Mesenchymal stem cell (in vitro differentiated cells and primary cell): ENCODE measurements around the gene COPA. TPM values are rescaled to one million over a fixed set of nuclear protein-coding genes. Genes with fewer than 3 reads are reported as not detected.

ENCODE experiments used
- DNase-seq: peaks from one replicate; pipeline ENCODE4 v3.0.0-alpha.2; 2013
- H2AFZ ChIP-seq: one replicate; pipeline ENCODE4 v1.6.1; 2013; ENCODE audit warnings: low read depth, mild to moderate bottlenecking, control low read depth, inconsistent platforms, low read length, moderate library complexity
- H2AK5ac ChIP-seq: 2 replicates; pipeline ENCODE4 v1.6.1; 2013; ENCODE audit warnings: low read length, moderate library complexity, mild to moderate bottlenecking, inconsistent platforms; ENCODE audit not compliant: severe bottlenecking
- H2BK120ac ChIP-seq: one replicate; pipeline ENCODE4 v1.6.1; 2013; ENCODE audit warnings: low read depth, mild to moderate bottlenecking, inconsistent platforms, low read length, moderate library complexity
- H2BK12ac ChIP-seq, 2 experiments: one replicate each; pipeline ENCODE4 v1.6.1; 2013; ENCODE audit warnings: inconsistent platforms in 2 of 2, low read length in 2 of 2, mild to moderate bottlenecking in 2 of 2, moderate library complexity in 2 of 2, control low read depth in 1 of 2
- H2BK15ac ChIP-seq: one replicate; pipeline ENCODE4 v1.6.1; 2013; ENCODE audit warnings: mild to moderate bottlenecking, low read depth, inconsistent platforms; ENCODE audit not compliant: poor library complexity, severe bottlenecking
- H2BK5ac ChIP-seq: 2 replicates; pipeline ENCODE4 v1.6.1; 2013; ENCODE audit warnings: low read depth, mild to moderate bottlenecking, low read length, control low read depth, inconsistent platforms; ENCODE audit not compliant: poor library complexity, severe bottlenecking
- H3K14ac ChIP-seq, 2 experiments: one replicate each; pipeline ENCODE4 v1.6.1; 2013; ENCODE audit warnings: inconsistent platforms in 2 of 2, low read length in 2 of 2, control low read depth in 1 of 2, mild to moderate bottlenecking in 1 of 2, moderate library complexity in 1 of 2
- H3K18ac ChIP-seq, 2 experiments: one replicate each; pipeline ENCODE4 v1.6.1; 2013; ENCODE audit warnings: inconsistent platforms in 2 of 2, low read length in 2 of 2, control low read depth in 1 of 2, low read depth in 1 of 2, mild to moderate bottlenecking in 1 of 2
- H3K23ac ChIP-seq, 2 experiments: one replicate each; pipeline ENCODE4 v1.6.1; 2013; ENCODE audit warnings: inconsistent platforms in 2 of 2, low read length in 2 of 2, mild to moderate bottlenecking in 2 of 2, moderate library complexity in 2 of 2, control low read depth in 1 of 2
- H3K27ac ChIP-seq: 2 replicates; pipeline ENCODE4 v1.5.1; 2013; ENCODE audit warnings: mild to moderate bottlenecking, moderate library complexity, low read length, control low read depth, inconsistent platforms; ENCODE audit not compliant: poor library complexity, severe bottlenecking
- H3K27me3 ChIP-seq, 2 experiments: 2 replicates each; pipeline versions ENCODE4 v1.6.1 to v1.7.0; 2013; ENCODE audit warnings: low read length in 2 of 2, mild to moderate bottlenecking in 2 of 2, moderate library complexity in 2 of 2, control low read depth in 1 of 2, inconsistent platforms in 1 of 2; ENCODE audit not compliant: control insufficient read depth in 1 of 2, insufficient read depth in 1 of 2
- H3K36me3 ChIP-seq, 2 experiments: 2 replicates each; pipeline versions ENCODE4 v1.6.1 to v1.7.0; 2013; ENCODE audit warnings: low read length in 2 of 2, control low read depth in 1 of 2, inconsistent platforms in 1 of 2, low read depth in 1 of 2, mild to moderate bottlenecking in 1 of 2; ENCODE audit not compliant: insufficient read depth in 2 of 2, control insufficient read depth in 1 of 2
- H3K4ac ChIP-seq, 2 experiments: one replicate each; pipeline ENCODE4 v1.6.1; 2013; ENCODE audit warnings: inconsistent platforms in 2 of 2, low read length in 2 of 2, mild to moderate bottlenecking in 2 of 2, moderate library complexity in 2 of 2, control low read depth in 1 of 2, low read depth in 1 of 2
- H3K4me1 ChIP-seq: 2 replicates; pipeline ENCODE4 v1.6.1; 2013; ENCODE audit warnings: low read depth, low read length, control low read depth; ENCODE audit not compliant: control insufficient read depth, insufficient read depth
- H3K4me2 ChIP-seq: 2 replicates; pipeline ENCODE4 v1.6.1; 2013; ENCODE audit warnings: low read length, mild to moderate bottlenecking, inconsistent platforms; ENCODE audit not compliant: poor library complexity, severe bottlenecking
- H3K4me3 ChIP-seq, 2 experiments: 2 replicates each; pipeline versions ENCODE4 v1.5.1 to v1.7.0; 2013; ENCODE audit warnings: low read length in 2 of 2, mild to moderate bottlenecking in 2 of 2, control low read depth in 1 of 2, low read depth in 1 of 2; ENCODE audit not compliant: insufficient read depth in 1 of 2
- H3K79me1 ChIP-seq: replicated peaks from 2 replicates; pipeline ENCODE4 v1.6.1; 2013; ENCODE audit warnings: mild to moderate bottlenecking, control low read depth, low read length, inconsistent platforms; ENCODE audit not compliant: poor library complexity, severe bottlenecking
- H3K9ac ChIP-seq: 2 replicates; pipeline ENCODE4 v1.7.0; 2013; ENCODE audit warnings: mild to moderate bottlenecking, low read length, moderate library complexity
- H3K9me3 ChIP-seq: 2 replicates; pipeline ENCODE4 v1.7.0; 2013; ENCODE audit warnings: mild to moderate bottlenecking, low read length; ENCODE audit not compliant: control insufficient read depth
- H4K8ac ChIP-seq: one replicate; pipeline ENCODE4 v1.6.1; 2013; ENCODE audit warnings: inconsistent platforms, mild to moderate bottlenecking, low read length, moderate library complexity
- H4K91ac ChIP-seq: one replicate; pipeline ENCODE4 v1.6.1; 2013; ENCODE audit warnings: mild to moderate bottlenecking, low read length, inconsistent platforms
- WGBS: methylation state at CpG from one replicate; pipeline ENCODE4 v1.1.7; 2013; ENCODE audit warnings: mixed read lengths; 5-methylcytosine and 5-hydroxymethylcytosine counted together
- small RNA-seq: library from polyadenylated mRNA; stranded (forward); fragments of <200 nt; extraction: miRNeasy Mini kit (QIAGEN cat#:217004); gene quantifications from one replicate; pipeline ENCODE3, GENCODE V24; 2013; ENCODE audit warnings: low read depth

COPA gene

DNA sequence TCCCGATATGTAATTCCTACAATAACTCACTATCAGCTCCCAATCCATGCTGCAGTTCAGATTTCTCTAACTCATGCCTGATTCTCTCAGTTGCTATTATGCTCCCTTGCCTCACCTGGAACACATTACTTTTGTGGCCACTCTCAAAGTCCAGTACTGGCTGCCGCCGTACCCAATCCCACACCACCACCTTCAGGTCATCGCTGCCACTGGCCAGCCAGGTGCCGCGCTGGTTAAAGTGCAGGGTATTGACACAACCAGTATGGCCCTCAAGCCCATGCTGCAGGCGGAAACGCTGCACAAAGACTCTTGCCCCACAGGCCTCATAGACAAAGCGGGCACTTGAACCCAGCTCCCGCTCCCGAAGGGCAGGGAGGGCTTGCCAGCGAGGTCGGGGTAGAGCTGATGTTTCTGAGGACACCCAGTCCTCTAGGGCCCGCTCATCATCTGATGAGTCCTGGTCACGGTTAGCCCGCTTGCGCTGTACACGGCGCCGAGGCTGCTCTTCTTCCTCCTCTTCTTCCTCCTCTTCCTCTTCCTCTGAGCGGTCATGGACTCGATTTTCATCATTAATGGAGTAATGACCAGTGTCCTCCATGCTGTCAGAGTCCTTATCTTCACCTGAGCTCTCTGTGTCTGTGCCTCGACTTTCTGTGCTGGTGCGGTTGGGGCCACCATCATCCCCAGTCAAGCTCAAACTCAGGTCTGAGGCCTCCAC, 103.3 kb downstream of the COPA start:
- Histone ChIP-seq H2AFZ (no peak overlapping the region), H3K27me3 (no peaks in the 10 kb centered on the region), H2BK5ac (no peak overlapping the region), H3K4me3 (no peak overlapping the region), H3K36me3 (peaks cover 22 to 92% of the 10 kb centered on the region in 2 experiments), H2BK12ac (no peak overlapping the region), H2BK15ac (no peak overlapping the region), H3K18ac (no peak overlapping the region), H2BK120ac (no peak overlapping the region), H3K4me2 (no peak overlapping the region), H3K14ac (no peak overlapping the region), H3K27ac (no peak overlapping the region), H3K9ac (no peak overlapping the region), H2AK5ac (no peak overlapping the region), H3K79me1 (peaks cover 28% of the 10 kb centered on the region), H3K4me1 (no peaks in the 10 kb centered on the region), H4K8ac (no peak overlapping the region), H3K23ac (no peak overlapping the region), H3K4ac (no peak overlapping the region), H4K91ac (no peak overlapping the region), H3K9me3 (no peaks in the 10 kb centered on the region)
- DNase-seq = no peak
- 97% methylated on average over 24 of the region's 24 CpGs for WGBS

Small RNA genes within 50 kb of the gene (small RNA-seq; reads per million reads assigned to genes)
- gene RF00019 (not detected), gene RNU4-42P (not detected)
